ENCODE data around the gene TFDP2.
"Not testable (repeated sequence)": the region's sequence is repeated elsewhere in the genome, so short reads cannot be mapped to it uniquely, and the experiment has no call there.

The TFDP2 gene

DNA sequence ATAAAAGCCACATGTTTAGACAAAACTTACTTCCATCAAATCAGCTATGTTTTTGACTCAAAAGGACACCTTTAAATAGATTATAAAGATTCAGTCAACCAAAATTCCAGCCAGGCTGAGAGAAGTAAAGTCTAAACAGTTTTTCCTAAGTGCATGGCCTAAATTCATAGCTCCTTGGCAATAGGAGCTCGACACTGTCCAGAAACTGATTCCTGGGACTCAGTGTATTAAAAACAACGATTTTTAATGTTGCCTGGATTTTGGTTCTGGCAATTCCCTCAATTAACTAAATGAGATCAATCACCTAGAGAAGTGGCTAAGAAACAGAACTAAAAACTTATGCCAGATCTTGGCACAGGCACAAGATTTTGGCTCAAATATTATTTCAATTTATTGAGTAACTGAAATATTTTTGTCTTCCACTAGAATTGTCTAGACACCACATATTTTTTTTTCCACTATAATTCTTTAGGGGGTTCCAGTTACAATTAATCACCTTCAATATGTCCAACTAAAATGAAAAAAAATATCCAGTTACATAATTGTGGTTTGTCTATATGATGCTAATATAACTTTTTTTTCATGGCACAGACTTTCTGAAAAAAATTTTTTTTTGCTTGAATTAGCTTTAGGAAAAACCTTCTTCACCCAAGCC lies 135.9 kb downstream of the TFDP2 start:
- no peak for DNase-seq

DNA sequence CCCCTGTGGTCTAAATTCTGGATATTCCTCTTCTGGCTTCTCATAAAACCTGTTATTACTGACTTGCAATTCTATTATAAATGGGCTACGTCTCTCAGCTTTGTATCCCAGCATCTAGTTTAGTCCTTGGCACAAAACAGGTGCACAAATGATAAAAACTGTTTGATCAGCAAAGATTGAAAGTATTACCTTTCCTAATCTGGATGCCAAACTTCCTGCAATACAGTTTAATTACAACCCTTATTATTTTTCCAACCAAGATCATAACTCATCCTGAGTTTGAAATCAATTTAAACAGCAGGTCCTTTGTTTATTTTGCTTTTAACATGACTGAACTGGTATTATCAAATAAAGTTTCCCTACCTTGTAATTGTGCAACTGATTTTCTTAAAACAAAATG lies 140.3 kb downstream of the TFDP2 start:
- DNase-seq = no peak

DNA sequence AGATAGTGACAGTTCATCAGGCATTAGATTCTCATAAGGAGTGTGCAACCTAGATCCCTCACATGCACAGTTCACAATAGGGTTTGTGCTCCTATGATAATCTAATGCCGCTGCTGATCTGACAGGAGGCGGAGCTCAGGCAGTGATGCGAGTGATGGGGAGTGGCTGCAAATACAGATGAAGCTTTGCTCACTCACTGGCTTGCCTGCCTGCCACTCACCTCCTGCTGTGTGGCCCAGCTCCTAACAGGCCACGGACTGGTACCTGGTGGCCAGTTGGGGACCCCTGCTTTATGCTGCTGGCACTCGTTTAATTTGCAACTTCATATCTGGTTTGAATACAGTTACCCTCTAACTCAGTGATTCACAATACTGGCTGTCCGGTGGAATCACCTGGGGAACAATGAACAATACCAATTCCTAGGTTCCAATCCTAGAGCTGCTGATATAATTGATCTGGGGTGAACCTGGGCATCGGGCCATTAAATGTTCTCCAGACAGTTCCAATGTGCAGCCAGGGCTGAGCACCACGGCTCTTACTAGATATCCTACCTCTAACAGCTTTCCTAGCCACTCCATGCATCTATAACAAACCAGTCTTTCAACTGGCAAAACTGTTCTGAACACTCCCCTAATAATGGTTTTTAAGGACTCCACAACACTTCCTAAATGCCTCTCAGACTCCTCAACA lies 141.5 kb downstream of the TFDP2 start:
- no peak for DNase-seq

DNA sequence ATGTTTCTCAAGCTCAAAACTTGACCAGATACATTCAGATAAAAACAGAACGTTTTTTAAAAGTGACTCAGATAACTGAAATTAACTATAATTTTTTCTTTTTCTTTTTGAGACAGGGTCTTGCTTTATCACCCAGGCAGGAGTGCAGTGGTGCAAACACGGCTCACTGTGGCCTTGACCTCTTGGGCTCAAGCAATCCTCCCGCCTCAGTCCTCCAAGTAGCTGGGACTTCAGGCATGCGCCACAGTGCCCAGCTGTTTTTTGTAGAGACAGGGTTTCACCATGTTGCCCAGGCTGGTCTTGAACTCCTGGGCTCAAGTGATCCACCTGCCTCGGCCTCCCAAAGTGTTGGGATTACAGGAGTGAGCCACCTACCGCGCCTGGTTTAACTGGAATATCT lies 144.4 kb downstream of the TFDP2 start:
- DNase-seq = not testable (repeated sequence)

DNA sequence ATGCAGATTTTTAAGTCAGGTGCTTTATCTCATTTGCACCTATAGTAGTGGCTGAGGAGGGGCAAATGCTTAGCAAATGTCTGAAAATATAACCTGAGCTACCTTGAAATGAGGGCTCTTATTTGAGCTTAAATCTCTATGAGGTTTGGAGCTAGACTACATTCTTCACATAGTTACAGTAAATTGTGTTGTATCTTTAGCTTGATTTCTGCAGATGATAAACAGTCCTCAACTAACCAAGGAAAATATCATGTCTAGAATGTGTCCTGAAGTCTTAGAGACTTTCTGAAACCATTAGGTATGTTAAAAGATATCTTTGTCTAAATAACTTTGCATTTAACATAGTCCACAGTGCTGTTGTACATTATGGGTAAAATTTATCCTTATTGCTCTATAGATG lies 145.3 kb downstream of the TFDP2 start:
- no peak for DNase-seq

DNA sequence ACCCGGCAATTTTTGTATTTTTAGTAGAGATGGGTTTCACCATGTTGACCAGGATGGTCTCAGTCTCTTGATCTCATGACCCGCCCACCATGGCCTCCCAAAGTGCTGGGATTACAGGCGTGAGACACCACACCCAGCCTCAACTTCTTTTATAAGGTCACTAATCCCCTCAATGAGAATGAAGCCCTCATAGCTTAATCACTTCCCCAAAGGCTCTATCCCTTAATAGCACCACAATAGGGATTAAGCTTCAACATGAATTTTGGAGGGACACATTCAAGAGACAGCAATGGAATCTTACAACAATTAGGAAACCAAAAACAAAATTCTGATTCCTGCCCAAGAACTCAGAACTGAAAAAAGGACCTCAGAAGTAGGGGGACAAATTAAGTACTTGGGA lies 146.1 kb downstream of the TFDP2 start:
- no peak for DNase-seq

DNA sequence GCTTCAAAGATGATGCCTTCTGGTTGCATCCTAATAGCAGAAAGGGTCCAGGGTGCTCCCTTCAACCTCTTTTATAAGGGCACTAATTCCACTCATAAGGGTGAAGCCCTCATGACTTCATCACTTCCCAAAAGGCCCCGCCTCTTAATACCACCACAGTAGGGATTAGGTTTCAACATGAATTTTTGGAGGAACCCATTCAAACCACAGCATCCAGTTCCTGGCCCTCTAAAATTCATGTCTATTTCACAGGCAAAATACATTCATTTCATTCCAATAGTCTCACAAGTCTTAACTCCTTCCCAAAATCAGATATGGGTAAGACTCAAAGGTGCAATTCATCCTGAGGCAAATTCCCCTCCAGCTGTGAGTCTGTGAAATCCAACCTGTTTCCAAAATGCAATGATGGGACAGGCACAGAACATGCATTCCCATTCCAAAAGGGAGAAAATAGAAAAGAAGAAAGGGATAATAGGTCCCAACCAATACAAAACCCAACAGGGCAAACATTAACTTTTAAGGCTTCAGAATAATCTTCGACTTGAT lies 148.9 kb downstream of the TFDP2 start:
- DNase-seq = no peak

DNA sequence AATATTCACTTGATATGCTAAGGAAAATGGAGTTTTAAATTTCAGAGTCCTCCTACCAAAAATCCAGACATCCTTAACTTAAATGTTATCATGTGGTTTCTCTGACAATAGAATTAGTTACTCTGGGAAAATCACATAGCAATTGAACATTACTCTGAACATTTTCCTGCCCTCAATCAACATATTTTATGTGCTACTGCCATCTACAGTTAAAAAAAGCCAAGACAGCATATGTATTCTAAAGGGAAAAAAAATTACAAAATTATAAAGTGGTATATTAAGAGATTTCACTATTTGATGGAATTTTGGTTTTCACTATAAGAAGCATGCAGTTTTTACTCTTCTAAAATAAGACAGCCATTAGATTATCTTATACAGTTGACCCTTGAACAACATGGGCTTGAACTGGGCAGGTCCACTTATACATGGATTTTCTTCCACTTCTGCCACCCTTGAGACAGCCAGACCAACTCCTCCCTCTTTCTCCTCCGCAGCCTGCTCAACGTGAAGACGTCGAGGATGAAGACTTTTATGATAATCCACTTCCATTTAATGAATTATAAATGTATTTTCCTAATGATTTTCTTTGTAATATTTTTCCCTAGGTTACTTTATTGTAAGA lies 150.6 kb downstream of the TFDP2 start:
- no peak for DNase-seq

DNA sequence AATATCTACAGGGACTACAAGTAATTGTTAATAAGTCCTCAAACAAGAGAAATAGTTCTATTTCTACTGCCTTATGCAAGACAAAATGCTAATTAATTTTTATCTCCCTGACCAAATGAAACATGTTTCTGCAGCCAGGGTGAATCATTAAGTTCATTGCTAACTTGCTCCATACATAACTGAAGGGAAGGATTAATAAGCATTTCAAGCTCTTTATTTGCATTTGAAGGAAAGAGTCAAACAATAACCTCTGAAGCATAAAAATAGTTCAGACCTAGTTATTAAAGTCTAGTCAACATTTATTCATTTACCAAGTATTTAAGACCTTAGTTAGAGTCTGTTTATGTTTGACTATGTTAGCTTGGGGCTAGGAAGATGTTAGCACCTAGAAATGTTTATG lies 152.9 kb downstream of the TFDP2 start:
- DNase-seq = no peak

DNA sequence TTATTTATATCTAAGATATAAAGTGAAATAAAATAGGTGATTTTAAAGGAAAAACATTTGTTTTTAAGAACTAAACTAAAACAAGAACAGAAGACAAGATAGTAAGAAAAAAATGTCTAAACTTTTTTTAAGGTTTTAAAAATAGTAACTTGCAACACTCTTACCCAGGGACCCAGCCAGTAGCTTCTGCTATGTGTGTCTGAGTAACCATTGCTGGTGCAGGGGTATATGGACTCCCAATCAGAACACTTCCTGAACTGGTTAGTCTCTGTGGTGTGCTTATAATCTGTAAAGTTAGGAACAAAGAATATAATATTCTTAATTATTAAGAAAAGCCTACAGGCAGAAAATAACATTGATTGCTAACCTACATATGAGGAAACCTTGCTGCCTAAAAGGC lies 154.5 kb downstream of the TFDP2 start:
- no peak for DNase-seq

DNA sequence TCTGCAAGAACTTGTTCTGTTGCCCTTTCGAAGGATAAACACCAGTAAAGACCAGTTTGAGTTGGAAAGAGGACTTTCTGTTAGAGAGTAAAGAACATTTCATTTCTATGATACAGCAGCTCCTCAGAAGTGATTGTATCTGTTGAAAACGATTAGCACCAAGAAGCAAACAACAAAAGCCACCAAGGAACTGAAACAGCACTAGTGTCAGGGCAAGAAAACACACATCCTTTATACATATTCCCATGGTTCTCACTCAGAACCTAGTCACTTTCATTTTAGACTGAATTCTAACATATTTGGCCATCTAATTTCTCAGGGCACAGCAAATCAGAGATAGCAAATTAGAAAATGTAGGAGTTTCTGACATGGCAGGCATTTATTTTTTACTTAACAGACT lies 156.8 kb downstream of the TFDP2 start:
- DNase-seq = no peak

DNA sequence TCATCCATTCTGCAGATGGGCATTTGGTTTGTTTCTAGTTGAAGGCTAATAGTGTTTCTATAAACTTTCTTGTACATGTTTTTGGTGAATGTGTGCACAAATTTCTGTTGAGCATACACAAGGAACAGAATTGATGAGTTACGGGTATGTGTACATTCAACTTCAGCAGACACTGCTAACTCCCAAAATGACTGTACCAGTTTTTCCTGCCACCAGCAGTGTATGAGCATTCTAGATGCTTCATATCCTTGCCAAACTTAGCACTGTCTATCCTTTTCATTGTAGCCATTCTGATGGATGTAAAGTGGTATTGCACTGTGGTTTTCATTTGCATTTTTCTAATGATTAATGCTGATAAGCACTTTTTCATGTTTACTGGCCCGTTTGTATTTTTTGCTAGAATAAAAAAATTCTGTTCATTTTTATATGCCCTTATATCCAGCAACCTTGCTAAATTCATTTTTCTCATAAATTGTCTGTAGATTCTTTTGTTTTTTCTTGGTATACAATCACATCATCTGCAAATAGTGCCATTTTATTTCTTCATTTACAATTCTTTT lies 162.7 kb downstream of the TFDP2 start:
- no peak for DNase-seq

DNA sequence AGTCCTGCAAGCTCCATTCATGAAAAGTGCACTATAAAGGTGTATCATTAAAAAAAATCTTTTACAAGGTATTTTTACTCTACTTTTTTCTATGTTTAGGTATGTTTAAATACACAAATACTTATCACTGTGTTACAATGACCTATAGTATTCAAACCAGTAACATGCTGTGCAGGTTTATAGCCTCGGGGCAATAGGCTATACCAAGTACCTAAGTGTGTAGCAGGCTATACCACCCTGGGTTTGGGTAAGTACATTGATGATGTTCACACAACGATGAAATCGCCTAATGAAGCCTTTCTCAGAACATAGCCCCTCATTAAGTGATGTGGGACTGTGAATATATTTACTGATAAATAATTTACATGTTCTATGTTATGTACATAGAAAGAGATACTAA lies 168.3 kb downstream of the TFDP2 start:
- DNase-seq = no peak

DNA sequence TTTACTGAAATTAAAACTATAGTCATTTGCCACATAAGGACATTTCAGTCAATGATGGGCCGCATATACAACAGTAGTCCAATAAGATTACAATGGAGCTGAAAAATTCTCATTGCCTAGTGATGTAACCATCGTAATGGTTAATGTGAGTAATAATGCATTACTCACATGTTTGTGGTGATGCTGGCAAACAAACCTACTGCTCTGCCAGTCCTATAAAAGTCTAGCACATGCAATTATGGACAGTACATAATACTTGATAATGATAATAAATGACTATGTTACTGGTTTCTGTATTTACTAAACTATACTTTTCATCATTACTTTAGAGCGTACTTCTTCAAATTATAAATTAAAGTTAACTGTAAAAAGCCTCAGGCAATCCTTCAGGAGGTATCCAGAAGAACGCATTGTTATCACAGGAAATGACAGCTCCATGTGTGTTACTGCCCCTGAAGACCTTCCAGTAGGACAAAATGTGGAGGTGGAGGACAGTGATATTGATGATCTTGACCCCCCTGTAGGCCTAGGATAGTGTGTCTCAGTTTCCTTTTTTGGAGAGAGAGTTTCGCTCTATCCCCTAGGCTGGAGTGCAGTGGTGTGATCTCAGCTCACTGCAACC lies 170.2 kb downstream of the TFDP2 start:
- DNase-seq = no peak

DNA sequence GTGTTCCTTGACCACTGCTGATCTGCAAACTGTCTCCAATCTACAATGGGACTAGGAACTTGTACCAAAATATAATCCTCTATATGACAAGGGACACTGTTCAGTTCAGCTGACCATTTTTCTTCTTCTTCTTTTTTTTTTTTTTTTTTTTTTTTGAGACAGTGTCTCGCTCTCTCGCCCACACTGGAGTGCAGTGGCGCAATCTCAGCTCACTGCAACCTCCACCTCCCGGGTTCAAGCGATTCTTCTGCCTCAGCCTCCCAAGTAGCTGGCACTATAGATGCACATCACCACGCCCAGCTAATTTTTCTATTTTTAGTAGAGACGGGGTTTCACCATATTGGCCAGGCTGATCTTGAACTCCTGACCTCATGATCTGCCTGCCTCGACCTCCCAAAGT lies 174.6 kb downstream of the TFDP2 start:
- DNase-seq = not testable (repeated sequence)

DNA sequence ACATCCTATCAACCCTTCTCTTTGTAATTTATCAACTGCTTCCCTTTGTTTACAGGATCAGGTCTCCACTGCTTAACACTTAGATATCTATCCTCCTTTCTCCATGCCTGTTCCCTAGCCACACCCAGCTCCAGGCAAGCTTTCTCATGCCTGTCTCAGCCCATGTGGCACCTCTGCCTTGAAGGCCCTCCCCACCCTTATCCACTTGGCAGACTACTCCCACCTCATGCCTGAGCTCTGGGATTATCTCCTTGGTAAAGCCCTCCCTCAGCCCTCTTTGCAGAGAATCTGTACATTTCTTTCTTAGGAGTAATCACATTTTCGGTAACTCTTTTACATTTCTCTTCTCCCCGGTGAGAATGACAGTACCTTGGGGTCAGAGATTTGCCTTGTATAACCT lies 176.9 kb downstream of the TFDP2 start:
- no peak for DNase-seq

DNA sequence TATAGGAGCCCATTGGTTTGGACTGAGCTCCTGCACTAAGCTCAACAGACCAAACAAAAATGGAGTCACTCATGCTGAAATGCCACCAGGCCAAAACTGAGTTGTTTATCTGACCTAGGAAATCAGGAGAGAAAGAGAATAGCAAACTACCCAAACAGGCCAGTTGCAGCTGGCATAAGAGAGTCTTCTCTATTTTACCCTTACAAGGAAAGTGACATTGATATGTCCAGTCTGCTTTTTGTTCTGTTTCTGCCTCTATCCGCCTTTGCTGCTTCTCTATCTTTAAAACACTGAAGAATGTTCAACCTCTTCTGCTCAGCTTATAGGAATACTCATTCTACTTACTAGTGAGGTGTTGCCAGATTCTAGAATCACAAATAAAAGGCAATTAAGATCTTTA lies 177.8 kb downstream of the TFDP2 start:
- no peak for DNase-seq

DNA sequence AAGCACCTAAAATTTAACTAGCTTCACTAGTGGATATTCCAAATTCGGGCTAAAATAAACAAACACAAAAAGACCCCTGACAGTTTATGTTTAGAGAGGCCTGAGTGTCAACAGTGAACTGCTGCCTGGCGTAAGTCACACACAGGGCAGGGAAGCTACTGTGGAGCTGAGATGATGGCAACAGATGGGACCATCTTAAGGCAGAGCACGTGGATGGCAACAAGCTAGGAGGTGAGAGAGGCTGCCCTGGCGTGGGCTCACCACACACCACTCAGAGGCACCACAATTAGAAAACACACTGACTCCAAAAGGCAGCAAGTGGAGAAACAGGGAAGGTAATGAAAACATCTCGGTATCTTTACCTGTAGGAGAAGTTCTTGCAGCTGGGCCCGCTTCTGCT lies 179.6 kb downstream of the TFDP2 start:
- no peak for DNase-seq

DNA sequence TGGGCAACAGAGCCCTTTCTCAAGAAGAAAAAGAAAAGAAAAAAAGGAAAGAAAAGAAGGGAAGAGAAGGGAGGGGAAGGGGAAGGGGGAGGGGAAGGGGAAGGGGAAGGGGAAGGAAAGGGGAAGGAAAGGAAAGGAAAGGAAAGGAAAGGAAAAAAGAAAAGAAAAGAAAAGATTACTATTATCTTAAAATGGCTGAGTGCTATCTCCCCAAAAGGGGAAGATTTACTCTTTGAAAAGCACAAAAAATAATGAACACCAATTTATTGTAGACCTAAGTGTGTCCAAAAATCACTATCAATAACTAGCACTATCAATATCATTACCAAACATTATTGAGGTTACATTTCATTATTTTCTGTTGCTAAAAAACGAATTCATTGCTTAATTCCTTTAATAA lies 183.9 kb downstream of the TFDP2 start:
- no peak for DNase-seq

DNA sequence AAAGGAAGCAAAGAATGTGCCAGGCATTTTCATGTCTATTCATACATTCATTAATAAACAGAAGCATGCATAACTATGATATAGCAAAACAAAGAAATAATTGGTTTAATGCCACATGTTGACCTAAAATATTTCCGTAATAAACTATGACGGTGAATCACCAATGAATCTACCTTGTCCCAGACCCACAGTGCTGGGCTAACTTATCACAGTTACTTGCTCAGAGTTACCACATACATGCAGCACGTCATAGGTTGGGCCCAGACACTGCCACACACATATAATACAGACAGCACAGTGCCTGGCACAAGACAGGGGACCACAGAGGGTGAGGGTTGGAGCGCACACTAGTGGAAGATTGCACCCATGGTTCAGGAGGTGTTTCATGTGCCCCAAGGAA lies 186.0 kb downstream of the TFDP2 start:
- no peak for DNase-seq

DNA sequence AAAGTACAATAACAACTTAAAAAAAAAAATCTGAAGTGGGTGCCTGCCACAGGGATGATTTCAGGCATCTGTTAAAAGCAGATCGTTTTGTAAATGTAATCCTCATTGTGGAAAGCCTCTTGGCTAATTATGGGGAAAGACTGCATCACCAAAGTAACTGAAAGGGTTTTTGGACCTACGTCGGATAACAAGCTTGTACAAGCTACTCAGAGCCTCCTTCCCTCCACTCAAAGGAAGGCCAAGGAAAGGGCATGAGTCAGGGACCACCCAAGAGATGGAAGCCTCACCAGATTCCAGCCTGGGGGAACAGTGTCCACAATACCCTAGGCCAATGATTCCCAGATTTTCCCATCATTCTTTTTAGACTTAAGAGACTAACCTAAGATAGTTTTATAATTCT lies 188.6 kb downstream of the TFDP2 start:
- DNase-seq = no peak

DNA sequence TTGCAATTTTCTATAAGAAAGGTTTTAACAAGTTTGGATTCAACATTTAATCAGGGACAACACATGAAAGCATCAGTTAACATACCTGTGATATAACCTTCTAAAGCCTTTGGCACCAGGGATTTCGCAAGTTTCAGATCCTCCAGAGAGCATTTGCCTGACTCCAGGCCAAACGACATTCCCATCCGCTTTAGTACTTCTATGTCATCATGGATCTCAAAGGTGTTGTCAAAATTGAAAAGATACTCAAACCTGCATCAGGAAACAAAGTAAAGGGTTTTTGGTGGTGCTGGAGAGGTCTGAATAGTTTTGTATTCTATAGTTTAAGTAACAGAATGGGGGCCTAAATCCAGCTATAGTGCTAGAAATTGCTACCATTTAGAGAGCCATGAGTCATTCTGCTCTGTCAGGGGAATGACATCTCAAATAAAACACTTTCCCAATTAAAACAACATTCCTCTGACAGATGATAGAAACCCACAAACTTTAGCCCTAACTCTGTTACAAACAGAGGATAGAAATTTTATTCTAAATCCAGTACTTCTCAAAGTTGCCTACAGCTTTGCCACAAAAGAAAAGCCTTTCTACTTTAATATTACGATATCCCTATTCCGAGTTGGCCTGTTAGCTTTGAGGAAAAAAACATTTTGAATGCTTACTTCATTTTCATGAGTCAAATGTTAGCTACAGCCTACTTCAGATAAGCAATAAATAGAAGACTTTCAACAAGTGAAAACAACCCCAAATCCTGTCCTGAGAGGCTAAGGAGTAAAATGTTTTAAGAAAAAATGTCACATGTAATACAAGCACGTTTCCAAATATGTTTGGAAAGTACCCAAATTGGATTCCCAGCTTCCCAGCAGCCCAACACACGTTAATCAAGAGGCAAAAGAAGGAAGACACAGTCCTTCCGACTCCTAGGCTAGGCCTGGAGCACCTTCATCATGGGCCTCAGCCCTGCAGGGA lies 189.5 kb downstream of the TFDP2 start:
- DNase-seq = no peak
